Stimulated activated CD8-positive, alpha-beta memory T cell treated with anti-CD3 and anti-CD28 coated beads, Interleukin-15, amount 100 ng/mL, for 48 hours (primary cell): Measurements from ENCODE around the gene VDAC2.

Experiments used
- DNase-seq, 2 donors: peaks; one replicate each; pipeline ENCODE4 v3.0.0-alpha.2; 2020; ENCODE audit warnings: low read depth in 2 of 2

Gene VDAC2

DNA sequence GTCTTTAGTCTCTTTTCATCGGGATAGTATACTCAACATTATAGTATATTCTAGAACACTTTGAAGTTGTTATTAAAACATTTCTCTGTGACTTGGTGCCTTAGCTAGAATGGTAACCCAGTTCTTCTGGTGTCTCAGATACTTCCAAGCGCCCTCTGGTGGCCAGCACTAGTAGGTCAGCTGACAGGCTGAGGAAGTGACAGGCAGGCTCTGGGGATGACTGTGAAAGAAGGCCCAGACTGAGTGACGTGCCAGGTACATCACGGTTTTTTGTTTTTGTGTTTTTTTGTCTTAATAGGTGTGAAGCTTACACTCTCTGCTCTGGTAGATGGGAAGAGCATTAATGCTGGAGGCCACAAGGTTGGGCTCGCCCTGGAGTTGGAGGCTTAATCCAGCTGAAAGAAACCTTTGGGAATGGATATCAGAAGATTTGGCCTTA is 20.0 kb downstream of the VDAC2 start:
- DNase-seq = peak; percentile 85 to 86

DNA sequence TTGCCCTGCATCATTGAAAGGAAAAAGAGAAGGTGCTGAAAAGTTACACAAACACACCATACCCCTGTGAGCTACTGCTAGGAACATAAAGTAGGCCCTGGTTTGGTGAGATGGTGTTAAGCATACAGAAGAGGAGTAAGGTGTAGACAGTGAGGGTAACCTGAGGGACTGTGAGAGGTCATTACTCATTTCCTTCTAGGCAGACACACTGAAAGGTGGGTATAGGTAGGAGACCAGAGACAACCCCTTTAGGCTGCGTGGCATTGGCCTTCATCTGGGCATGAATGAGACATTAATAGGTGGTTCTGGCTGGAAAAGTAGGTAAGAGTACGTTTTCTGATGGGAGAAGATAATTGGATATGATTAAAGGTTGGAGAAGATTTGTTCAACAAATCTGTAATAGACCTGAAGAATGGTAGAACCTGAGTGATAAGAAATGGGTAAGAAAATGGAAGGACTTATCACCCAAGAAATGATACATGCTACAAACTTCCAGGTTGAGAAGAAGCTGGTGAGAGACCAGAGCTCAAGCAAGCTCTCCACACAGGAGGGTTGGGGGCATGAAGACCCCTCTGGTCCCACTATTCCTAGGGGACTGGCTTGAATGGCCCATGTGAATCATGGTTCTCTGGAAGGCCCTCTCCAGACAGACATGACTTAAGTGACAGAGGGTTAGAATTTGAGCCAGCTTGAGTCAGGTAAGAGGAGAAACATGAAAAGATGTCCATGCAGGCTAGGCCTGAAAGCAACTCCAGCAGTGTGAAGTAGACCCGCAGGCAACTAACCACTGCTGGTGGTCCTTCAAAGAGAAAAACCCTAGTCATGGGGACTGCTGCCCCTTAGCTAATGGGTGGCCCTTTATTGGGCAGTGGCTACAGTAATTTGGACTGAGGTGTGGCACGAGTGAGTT is 21.3 kb downstream of the VDAC2 start:
- DNase-seq = no peak

DNA sequence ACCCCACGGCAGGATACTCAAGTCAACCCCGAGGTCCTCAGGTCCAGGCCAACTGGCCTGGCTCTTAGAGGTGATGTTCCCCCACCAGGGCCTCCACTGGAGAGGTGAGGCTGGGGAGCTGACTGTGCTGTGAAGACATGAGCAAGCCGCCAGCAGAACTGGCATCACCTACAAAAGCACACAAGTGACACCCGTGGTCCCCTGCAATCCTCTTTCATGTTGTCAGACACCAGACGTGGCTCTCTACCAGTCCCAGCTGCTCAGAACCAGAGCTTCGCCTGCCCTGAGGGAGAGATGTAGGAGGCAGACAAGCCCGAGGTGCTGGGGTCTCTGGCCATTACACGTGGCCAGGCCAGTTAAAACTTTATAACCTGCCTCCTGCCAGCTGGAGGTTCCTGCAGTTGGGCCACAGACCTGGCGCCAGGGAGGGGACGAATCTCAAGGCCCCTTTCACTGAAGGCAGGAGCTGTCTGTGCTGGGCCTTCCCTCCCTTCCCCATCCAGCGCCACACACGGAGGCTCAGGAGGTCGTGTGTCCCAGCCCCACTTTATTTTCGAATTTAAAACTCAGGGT is 22.9 kb downstream of the VDAC2 start:
- DNase-seq = no peak

DNA sequence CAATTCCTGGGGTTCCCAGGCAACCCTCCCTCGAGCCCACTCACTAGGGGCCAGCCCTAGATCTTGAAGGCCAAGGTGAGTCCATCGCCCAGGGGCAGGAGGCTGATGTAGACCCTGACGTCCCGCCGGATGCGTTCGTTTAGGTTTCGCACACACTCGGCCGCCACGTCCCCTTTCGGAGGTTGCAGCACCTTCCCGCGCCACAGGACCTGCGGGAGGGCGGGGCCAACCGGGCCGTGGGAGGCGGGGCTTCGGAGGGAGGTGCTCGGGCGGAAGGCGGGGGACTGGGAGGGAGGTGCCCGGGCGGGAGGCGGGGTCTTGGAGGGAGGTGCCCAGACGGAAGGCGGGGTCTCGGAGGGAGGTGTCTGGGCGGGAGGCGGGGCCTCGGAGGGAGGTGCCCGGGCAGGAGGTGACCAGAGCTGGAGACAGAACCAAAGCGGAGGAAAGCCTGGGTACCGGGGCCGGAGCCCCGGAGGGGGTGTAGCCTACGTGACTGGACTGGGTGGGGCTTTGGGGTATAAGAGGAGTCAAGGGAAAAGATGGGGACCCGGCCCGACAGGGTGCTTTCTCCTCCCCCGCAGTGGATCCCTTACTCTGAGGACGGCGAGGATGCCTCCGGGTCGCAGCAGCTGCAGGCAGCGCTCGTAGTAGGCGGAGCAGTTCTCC is 23.6 kb downstream of the VDAC2 start:
- DNase-seq = peak; percentile 92 to 96

DNA sequence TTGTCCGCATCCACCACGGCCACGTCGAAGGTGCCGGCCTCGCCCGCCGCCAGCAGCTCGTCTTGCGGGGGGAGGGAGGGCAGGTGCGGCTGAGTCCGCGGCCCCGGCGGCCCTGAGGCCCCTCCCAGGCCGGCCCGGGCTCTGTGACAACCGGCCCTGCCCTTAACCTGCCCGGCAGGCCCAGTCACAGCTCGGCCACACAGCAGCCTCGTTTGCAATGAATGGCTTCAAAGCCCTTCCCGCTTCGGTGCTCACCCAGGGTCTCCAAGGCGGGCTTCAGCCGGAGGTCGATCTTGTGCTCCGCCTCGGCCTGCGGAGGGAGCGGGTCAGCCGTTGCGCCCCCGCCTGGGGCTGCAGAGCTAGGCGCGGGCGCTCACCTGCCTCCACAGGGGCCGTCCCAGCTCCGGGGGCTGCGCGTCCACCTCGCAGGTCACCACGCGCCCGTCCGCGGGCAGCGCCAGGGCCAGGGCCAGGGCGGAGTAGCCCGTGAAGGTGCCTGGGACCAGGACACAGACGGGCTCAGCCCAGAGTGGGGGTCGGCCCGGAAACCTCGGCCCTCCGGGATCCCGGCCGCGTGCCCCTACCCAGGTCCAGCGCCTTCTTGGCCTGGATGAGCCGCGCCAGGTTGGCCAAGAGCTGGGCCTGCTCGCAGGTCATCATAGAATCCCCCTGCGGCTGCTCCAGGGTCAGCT is 24.2 kb downstream of the VDAC2 start:
- DNase-seq = no peak

DNA sequence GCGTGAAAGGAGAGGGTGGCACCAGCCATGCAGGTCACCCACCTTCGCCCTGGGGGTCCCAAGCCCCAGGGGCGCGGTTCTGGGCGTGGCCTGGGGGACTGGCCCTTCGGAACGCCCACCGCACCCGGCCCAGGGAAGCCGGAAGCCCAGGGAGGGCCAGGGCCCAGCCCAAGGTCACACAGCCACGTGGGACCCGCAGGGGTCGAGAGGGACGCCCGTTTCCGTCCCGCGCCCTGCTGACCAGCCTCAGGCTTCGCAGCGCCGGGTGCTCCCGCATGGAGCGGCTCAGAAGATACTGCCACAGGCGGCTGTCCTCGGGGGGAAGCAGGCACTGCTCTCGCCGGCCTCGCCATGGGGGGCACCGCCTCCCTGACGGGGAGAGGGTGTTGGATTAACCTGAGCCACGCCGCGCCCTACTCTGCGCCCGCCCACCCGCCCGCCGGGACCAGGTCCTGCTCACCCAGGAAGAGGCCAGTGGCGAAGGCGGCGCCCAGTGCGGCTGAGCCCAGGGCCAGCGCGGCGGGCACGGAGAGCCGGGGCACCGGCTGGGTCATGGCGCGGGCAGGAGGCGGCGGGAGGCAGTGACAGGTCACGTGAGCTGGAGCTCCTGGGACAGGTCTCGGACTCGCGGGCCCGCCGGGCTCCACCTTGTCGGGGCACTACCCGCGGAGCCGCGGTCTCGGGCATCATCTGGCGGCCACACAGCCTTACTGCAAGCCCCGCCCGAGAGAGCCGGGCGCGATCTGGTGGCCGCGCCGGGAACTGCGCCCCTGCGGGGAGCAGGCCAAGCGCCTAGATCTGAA is 25.0 kb downstream of the VDAC2 start, which contains the start of gene COMTD1:
COMTD1 (minus strand) TSS at position 583 of the 803 bp plus-strand sequence; CDS start at position 554, 29 bp downstream.
- DNase-seq = peak; percentile 93 to 94

DNA sequence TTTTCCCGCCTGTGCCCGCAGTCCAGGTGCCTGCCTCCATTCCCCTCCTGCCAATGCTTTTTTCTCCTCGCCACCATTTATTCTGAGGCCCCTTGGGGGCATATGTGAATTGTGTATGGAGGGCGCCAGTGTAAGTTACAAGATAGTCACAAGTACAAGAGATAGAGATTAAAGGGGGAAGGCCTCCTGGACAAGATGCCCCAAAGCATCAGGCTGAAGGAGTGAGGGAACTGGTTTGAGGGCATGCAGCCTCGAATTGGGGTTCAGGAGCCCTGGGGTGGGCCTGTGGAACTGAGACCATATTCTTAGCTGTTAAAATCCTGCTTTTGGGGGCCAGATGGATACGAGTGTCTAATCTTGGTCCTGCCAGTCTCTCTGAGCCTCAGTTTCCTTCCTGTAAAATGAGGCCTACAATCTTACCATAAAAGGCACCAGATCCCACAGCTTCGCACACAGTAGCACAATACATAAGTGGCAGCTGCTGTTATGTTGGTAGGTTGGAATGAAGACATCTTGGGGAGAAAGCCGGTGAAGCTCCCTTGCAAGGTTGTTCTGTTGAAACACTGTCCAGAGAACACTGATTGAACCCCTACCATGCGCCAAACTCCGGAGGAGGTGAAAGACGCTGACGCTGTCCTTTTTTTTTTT is 25.7 kb downstream of the VDAC2 start:
- no peak for DNase-seq

DNA sequence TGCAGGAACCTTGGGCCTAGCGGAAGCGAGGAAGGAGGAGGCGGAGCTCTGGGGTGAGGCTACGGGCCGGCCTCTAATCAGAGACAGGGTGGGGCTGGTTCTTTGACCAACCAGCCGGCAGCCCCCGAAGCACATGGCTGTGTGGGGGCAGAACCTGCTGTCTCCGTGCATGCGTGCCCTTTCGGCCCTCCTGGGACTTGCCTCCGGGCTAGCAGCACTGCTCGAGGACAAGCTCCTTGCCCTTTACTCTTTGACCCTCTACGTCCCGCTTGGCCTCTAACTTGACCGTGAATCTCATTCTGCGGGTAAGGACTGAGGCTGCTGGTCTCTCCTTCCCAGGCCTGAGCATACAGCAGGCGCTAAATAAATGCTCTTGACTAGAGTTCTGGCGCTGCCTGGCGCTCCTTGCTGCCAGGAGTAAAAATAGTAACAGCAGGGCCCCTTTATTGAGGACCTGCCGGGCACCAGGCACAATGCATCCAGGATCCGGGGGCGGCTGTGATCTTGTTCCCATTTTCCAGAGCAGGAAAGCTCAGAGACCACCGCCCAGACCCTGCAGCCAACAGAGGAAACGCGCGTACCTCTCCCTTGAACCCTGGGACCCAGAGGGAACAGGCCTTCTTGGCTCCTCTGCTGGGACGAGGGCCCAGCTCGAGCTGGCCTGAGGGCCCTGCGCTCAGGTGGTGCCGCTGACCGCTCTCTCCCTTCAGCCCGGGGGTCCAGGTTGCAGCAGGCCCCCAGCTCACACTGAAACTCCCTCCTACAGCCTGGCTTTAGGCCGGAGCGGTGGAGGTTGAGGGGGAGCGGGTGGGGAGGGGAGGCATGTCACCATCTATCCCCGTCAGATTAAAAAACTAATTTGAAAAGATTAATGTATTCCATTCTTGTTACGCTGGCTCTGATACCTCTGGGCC is 27.8 kb downstream of the VDAC2 start:
- no peak for DNase-seq

DNA sequence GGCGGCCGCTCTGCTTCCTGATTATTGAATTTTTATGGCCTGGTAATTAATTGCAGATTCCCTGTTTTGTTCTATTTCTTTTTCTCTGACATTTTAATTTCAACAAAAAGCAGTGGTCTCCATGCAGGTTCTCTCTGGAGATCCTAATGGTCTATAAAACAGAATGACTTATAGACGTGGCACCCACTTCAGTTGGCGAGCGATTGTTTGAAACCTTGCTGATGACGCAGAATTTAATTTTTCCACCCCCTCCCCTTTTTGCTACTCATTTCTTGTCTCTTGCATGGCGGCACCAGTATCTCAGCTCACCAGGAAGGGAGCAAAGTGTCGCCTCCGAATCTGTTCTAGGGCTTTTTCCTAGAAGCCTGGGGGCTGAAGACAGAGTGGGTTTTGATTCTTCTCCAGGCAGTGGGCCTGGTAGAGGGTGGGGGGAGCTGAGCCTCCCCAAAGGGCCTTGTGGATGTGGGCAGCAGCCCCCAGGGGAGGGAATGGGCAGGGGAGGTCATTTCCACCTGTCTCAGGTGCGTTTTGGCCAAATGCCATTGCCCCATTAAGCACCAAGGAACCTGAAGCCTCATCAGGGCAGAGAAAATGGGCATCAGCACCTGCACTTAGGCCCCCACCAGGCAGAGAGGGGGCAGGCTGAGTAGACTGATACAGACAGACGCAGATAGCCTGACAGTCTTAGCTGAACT is 28.6 kb downstream of the VDAC2 start:
- no peak for DNase-seq

DNA sequence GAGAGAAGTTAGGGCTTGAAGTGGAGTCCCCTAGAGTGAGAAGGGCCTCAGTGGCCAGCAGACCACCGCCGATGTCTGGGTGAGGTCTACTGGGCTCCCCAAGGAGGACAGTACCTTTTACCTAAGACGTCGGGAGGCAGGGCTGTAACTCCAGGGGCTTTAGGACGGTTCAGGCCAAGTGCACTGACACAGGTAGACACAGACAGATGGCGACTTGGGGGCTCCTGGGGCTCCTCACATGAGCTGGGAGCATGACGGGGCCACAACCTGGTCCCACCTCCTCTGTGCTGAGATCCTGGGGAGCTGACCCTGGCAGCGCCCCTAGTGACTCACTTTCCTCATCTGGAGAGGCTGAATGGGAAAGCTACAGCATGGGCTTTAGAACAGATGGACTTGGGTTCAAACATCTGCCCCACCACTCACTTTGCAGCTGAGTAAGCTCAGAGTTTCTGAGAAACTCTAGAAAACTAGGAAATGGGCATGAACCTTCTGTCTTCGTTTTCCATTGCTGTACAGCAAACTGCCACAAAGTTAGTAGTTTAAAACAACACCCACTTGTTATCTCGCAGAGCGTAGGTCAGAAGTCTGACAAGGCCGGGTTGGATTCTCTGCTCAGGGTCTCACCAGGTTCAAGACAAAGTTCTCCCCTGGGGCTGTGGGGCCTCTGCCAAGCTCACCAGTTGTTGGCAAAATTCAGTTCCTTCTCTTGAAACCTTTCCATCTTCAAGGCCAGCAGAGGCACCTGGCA is 29.9 kb downstream of the VDAC2 start:
- no peak for DNase-seq

DNA sequence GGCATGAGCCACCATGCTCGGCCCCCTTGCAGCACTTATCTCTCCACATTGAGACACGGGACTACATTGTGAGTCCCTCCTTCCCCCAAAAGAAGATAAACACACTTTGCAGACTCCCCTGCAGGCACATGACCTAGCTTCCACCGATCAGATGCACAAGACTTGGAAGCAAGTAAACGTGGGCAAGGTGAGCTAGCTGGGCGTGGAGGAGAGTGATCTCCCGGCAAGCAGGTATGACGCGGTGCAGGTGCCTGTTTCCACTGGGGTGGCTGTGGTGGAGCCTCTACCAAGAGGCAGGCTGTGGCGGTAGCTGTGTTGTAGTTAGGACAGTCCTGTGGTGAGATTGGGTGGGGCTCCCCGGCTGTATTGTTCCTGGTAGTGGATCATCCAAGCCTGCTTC is 32.8 kb downstream of the VDAC2 start:
- DNase-seq = no peak

DNA sequence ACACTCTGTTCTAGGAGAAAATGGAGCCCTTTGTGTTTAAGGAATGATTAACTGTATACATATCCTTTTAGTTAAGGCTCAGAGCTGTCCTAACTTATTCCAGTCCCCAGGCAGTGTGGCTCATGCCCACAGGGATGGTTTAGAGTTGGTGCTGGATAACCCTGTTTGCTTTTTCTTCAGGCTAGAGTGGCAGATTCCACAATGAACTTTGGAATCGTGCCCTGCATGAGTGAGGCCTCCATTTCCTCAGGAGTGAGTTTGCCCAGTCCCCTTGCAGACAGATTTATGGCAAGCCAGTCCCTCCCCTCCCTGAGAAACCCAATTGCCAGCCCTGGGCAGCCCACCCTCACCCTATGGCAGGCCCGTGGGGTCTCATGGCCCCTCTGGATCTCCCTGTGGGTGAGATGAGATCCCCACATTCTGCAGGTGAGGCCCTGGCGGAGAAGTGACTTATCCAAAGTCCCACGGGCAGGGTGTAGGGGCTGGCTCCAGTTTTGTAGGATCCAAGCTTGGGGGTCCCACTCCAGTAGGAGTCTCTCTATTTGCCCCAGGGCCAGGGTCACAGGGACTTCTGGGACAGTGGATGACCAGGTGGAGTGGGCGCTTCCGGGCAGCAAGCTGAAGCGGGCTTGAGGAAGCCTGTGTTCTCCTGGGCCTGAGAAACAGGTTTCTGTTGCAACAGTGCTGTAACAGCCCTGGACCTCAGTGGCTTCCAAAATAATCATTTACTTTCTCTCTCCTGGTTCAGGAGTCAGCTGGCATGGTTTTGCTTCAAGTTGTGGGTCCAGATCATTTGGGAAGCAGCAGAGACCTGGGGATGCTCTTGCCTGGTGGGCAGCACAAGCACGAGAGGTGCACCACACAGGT is 34.1 kb downstream of the VDAC2 start:
- DNase-seq = no peak

DNA sequence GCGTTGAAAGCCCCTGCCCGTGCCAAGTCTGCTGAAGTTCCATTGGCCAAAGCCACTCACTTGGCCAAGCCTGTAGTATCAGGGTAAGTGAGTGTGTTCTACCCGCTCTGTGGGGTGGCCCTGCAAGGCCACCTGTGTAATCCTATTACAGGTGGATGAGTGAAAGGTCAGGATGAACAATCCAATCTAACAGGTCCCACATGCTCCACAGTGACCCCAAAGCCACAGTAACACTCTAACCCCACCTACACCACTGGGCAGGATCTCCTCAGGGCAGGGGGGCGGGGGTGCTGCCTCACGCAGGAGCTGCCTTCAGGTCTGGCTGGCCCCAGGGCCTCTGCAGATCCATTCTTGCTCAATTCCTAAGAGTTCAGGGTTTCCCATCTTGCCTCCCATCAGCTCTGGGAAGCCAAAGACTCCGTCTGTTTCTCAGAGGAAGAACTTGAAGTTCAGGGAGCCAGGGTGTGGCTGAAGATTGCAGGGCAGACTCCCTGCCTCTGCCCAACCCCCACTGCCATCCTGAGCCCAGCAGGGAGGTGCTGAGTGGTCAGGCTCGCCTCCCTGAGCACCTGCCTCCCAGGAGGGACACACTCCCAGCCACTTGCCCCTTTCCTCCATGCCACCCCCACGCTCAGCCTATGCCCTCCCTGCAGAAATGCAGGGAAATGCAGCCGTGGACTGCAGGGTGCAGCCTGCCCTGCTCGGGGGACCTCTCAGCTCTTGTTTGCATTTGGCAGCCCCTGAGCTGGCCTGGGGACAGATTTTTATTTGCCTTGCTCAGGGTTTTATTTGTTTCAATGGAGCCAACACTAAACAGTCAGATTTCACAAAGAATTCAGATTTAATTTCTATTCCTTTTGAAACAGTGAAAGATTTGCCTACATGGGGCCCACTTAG is 35.0 kb downstream of the VDAC2 start:
- no peak for DNase-seq

DNA sequence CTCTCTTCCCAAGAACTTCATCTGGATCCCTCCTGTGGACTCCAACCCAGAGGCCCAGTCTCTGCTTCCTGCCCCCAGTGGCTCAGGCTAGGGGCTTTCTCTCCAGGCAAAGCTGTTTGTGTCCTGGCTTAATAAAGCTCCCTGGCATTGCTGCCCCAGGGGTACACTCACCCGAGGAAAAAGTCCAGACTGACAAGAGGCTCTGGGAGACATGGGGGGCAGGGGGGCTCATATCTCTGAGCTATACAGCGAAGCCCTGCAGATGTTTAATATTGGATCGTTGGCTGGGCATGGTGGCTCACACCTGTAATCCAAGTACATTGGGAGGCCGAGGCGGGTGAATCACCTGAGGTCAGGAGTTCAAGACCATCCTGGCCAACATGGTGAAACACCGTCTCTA is 35.9 kb downstream of the VDAC2 start:
- no peak for DNase-seq

DNA sequence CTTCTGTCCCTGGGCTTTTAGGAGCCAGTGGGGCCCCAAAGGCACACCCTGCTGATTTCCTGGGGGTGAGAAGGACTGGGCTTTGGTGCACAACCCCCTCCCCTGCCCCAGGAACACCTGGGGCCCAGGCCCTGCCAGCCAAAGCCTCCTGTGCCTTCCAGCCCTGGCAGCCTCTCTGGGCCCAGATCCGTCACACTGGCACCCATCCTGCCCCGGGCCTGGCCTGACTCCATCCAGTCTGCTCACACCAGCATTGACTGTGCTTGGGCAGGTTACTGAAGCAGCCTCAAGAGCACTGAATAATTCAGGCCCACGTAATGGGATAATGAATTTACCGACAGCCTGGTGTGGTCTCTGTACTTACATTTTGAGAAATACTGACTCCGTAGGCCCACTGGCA is 37.2 kb downstream of the VDAC2 start:
- DNase-seq = no peak

DNA sequence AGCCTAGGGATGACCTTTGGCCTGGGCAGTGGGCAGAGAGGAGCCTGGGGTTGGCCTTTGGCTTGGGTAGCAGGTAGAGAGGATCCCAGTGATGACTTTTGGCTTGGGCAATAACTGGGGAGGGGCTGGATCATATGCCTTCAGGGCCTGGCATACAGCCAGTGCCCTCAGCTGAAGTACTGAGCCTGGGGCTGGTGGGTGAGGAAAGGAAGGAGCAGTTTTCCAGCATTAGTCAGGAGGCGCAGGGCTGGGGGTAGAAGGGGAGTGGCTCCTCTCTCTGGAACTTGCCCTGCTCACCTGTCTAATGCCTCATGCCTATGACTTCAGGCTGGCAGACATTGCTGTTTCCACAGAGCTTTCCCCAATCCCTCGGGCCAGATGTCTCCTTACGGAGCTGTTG is 40.3 kb downstream of the VDAC2 start:
- no peak for DNase-seq
